K562 (cell line): ENCODE data around the gene BNIP2. TPM values are rescaled to one million over a fixed set of nuclear protein-coding genes. Genes with fewer than 3 reads are reported as not detected.

Source experiments
- ATAC-seq: fragments of 200-7000 bp; cut with Tn5 transposase; 3 replicates; pipeline ENCODE4 v1.9.1; 2020; ENCODE audit warnings: moderate library complexity
- BruUV-seq: library from RNA; stranded (reverse); fragments of 400-500 nt; replicated peaks from 2 replicates; lab custom pipeline; 2021; lab: Mats Ljungman, UMichigan
- CTCF ChIA-PET: fragments of 300-600 bp; formaldehyde crosslinking; extraction: SDS; loops from one replicate; lab custom pipeline; 2021; ENCODE audit warnings: low intra/inter-chr PET ratio; lab: Yijun Ruan, JAX
- POLR2A ChIA-PET: fragments of 300-600, 350-650 bp; sonication (Branson Sonifier 250); formaldehyde crosslinking; extraction: SDS; loops from one replicate; lab custom pipeline; 2021; ENCODE audit warnings: antibody characterized with exemption, inconsistent platforms; lab: Yijun Ruan, JAX
- DNase-seq, 4 experiments: peaks; one replicate each; pipeline versions ENCODE4 v3.0.0 to v3.0.0-alpha.2; 2011 to 2018; ENCODE audit warnings: low spot score in 3 of 4, mixed read lengths in 3 of 4; ENCODE audit errors: extremely low read depth in 1 of 4
- FAIRE-seq: peaks from 2 replicates; lab custom pipeline; 2011; peaks lifted over from hg19 to GRCh38; lab: Jason Lieb, UNC
- H2AFZ ChIP-seq: 2 replicates; pipeline ENCODE4 v1.6.0; 2011; ENCODE audit warnings: low read depth, low read length, control low read depth, inconsistent platforms
- H3K27ac ChIP-seq: fragments of 200-600 bp; 3 replicates; pipeline ENCODE4 v1.8.0; 2011; ENCODE audit warnings: low read depth, mild to moderate bottlenecking, control low read depth, inconsistent platforms, low read length, moderate library complexity, mixed read lengths; ENCODE audit errors: extremely low read depth
- H3K27me3 ChIP-seq, 2 experiments: fragments of 300-600 bp in 1 of 2; 2 replicates in 1 of 2; 3 replicates in 1 of 2; pipeline versions ENCODE4 v1.6.0 to v1.8.0; 2011; ENCODE audit warnings: inconsistent platforms in 2 of 2, low read length in 2 of 2, mild to moderate bottlenecking in 1 of 2, mixed read lengths in 1 of 2, moderate library complexity in 1 of 2; ENCODE audit not compliant: control insufficient read depth in 2 of 2, insufficient read depth in 2 of 2
- H3K36me3 ChIP-seq: fragments of 300-600 bp; 3 replicates; pipeline ENCODE4 v1.8.0; 2011; ENCODE audit warnings: mild to moderate bottlenecking, low read length, inconsistent platforms; ENCODE audit not compliant: control insufficient read depth, insufficient read depth
- H3K4me1 ChIP-seq, 2 experiments: fragments of 200-600 bp in 1 of 2; replicated peaks in 1 of 2; 2 replicates in 1 of 2; 3 replicates in 1 of 2; pipeline versions ENCODE4 v1.5.1 to v1.8.0; 2011; ENCODE audit warnings: inconsistent platforms in 2 of 2, low read length in 2 of 2, mild to moderate bottlenecking in 1 of 2, mixed read lengths in 1 of 2, moderate library complexity in 1 of 2; ENCODE audit not compliant: control insufficient read depth in 2 of 2, insufficient read depth in 2 of 2
- H3K4me2 ChIP-seq: 2 replicates; pipeline ENCODE4 v1.6.1; 2011; ENCODE audit warnings: low read length, control low read depth, inconsistent platforms, mixed read lengths; ENCODE audit not compliant: insufficient read depth
- H3K4me3 ChIP-seq: fragments of 200-600 bp; sonication (generic), shearing (Covaris generic); 2 replicates; pipeline ENCODE4 v1.5.1; 2016; ENCODE audit warnings: control low read depth, inconsistent platforms
- H3K79me2 ChIP-seq: fragments of 200-600 bp; 3 replicates; pipeline ENCODE4 v1.8.0; 2011; ENCODE audit warnings: low read length, inconsistent platforms; ENCODE audit not compliant: control insufficient read depth, insufficient read depth
- H3K9ac ChIP-seq, 2 experiments: 2 replicates each; pipeline versions ENCODE4 v1.6.0 to v1.6.1; 2011; ENCODE audit warnings: low read depth in 2 of 2, low read length in 2 of 2, control low read depth in 1 of 2, inconsistent platforms in 1 of 2, mild to moderate bottlenecking in 1 of 2, mixed read lengths in 1 of 2; ENCODE audit not compliant: insufficient read depth in 1 of 2
- H3K9me1 ChIP-seq: one replicate; pipeline ENCODE4 v1.6.0; 2011; ENCODE audit warnings: inconsistent platforms, mild to moderate bottlenecking, low read length, moderate library complexity; ENCODE audit not compliant: control insufficient read depth, insufficient read depth
- H3K9me3 ChIP-seq: replicated peaks from 2 replicates; pipeline ENCODE4 v1.5.1; 2011; ENCODE audit warnings: low read depth, low read length, inconsistent platforms; ENCODE audit not compliant: control insufficient read depth, insufficient read depth
- H4K20me1 ChIP-seq: replicated peaks from 2 replicates; pipeline ENCODE4 v1.6.1; 2011; ENCODE audit warnings: low read length, inconsistent platforms, mixed read lengths; ENCODE audit not compliant: control insufficient read depth, insufficient read depth
- CLOCK ChIP-seq: fragments of 250-450 bp; sonication (Bioruptor Pico); IDR thresholded peaks from 2 replicates; pipeline ENCODE4 v1.4.0; 2020; ENCODE audit warnings: mild to moderate bottlenecking, moderate library complexity, borderline replicate concordance
- JUND ChIP-seq, 2 experiments: IDR thresholded peaks; 2 replicates in 1 of 2; 3 replicates in 1 of 2; pipeline ENCODE4 v1.6.1; 2011; ENCODE audit warnings: borderline replicate concordance in 2 of 2, low read depth in 2 of 2, low read length in 2 of 2, improper control_type of control experiment in 1 of 2, missing biosample characterization in 1 of 2, missing genetic modification characterization in 1 of 2, missing genetic modification reagents in 1 of 2
- MCM3 ChIP-seq: fragments of 450-650 bp; IDR thresholded peaks from 2 replicates; pipeline ENCODE4 v1.6.1; 2016
- MEIS2 ChIP-seq: fragments of 450-650 bp; IDR thresholded peaks from 2 replicates; pipeline ENCODE4 v1.6.1; 2014; ENCODE audit warnings: mild to moderate bottlenecking; ENCODE audit not compliant: partially characterized antibody
- RAD21 ChIP-seq, 2 experiments: fragments of 250-450 bp in 1 of 2; fragments of 450-650 bp in 1 of 2; sonication (Bioruptor Pico) in 1 of 2; formaldehyde crosslinking in 1 of 2; IDR thresholded peaks in 1 of 2; conservative IDR thresholded peaks in 1 of 2; 2 replicates each; pipeline versions ENCODE4 v1.4.0 to v1.8.0; 2020 to 2022; ENCODE audit warnings: mild to moderate bottlenecking in 2 of 2, moderate library complexity in 1 of 2
- SMC3 ChIP-seq: conservative IDR thresholded peaks from 2 replicates; pipeline ENCODE4 v1.6.1; 2011; ENCODE audit warnings: low read depth, low read length, improper control_type of control experiment; ENCODE audit not compliant: insufficient read depth
- ZNF318 ChIP-seq, 2 experiments: fragments of 450-650 bp; IDR thresholded peaks; 2 replicates each; pipeline ENCODE4 v1.6.1; 2016; ENCODE audit warnings: mild to moderate bottlenecking in 2 of 2, borderline replicate concordance in 1 of 2, low read depth in 1 of 2, moderate library complexity in 1 of 2
- WGBS: fragments of 100-300 bp; shearing (Covaris generic); methylation state at CpG from one replicate; pipeline ENCODE4 v1.1.6; 2016; ENCODE audit warnings: low coverage, mixed read lengths; ENCODE audit not compliant: insufficient coverage; ENCODE audit errors: missing lambda C conversion rate; 5-methylcytosine and 5-hydroxymethylcytosine counted together
- in situ Hi-C: fragments of 300-500 bp; cut with MboI; formaldehyde crosslinking; loops from 4 replicates; pipeline ENCODE4 v1.15.0; 2018; ENCODE audit warnings: inconsistent platforms, mixed read lengths
- intact Hi-C: fragments of 100-400 bp; cut with micrococcal nuclease; formaldehyde crosslinking; loops from 2 replicates; pipeline ENCODE4 v1.14.2; 2022
- polyA plus RNA-seq, 8 experiments: library from polyadenylated mRNA; depleted of rRNA in 4 of 8; stranded (reverse) in 5 of 8; unstranded in 3 of 8; fragments of >200 nt; fragmentation: Nextera tagmentation in 2 of 8; fragmentation: Illumina TruSeq in 1 of 8; extraction: Ambion mirVana in 2 of 8; extraction: Trizol in 1 of 8; gene quantifications; 2 replicates each; pipeline versions ENCODE4 v1.2.1 to v1.2.3, GENCODE V29; 2011 to 2014; ENCODE audit warnings: inconsistent platforms in 1 of 8, missing spikeins in 1 of 8
- total RNA-seq, 7 experiments: library from RNA; depleted of rRNA in 6 of 7; stranded (reverse); fragments of >200 nt in 6 of 7; fragmentation: Illumina TruSeq in 2 of 7; extraction: Trizol in 2 of 7; gene quantifications; 2 replicates each; pipeline versions ENCODE4 v1.2.1 to v1.2.3, GENCODE V29; 2011 to 2021; ENCODE audit warnings: low replicate concordance in 1 of 7

Gene BNIP2
- total and polyA plus RNA-seq, 9 of the 15 experiments (the other 6 are each of a cell fraction or from before 2014, with no cell fraction given) = 19.6 to 88.0 (median 52.5) TPM

GRCh38 chr15:59622289-59622688, 66.8 kb downstream of the BNIP2 start:
- H3K4me2 ChIP-seq = no peak overlapping the region
- no peaks in the 10 kb centered on the region for H3K9me1 ChIP-seq
- H3K27ac ChIP-seq = no peak overlapping the region
- intact Hi-C loops = loop anchor here (2.0 kb wide), 1 partner anchor 89 kb away; no protein-coding TSS in a partner anchor
- 17% methylated on average over 6 of the region's 6 CpGs for WGBS
- H4K20me1 ChIP-seq = no peaks in the 10 kb centered on the region
- POLR2A ChIA-PET = interaction anchor here (1.5 kb wide), 1 partner anchor 13 kb away, joined by 10 read pairs; no protein-coding TSS in a partner anchor
- H2AFZ ChIP-seq = no peak overlapping the region
- no peaks in the 10 kb centered on the region for H3K36me3 ChIP-seq
- CTCF ChIA-PET = no interaction called here
- H3K4me3 ChIP-seq = no peak overlapping the region
- no peak overlapping the region for H3K9ac ChIP-seq
- no TSS peak for BruUV-seq
- in situ Hi-C loops = no loop called here
- DNase-seq (peak; percentile 33 to 63 (median 45)), FAIRE-seq (peak; percentile 86), ATAC-seq (peak; percentile 90)
- H3K9me3 ChIP-seq = no peaks in the 10 kb centered on the region
- peaks cover 23 to 27% of the 10 kb centered on the region in 2 experiments; a peak in 4 of 5 replicates for H3K27me3 ChIP-seq
- H3K4me1 ChIP-seq = no peaks in the 10 kb centered on the region; a peak in 1 of 5 replicates
- no peaks in the 10 kb centered on the region for H3K79me2 ChIP-seq
- TF ChIP-seq ZNF318 (IDR thresholded peaks at IDR 0.05; ENCODE audit: borderline replicate concordance in 1 of 2, low read depth in 1 of 2) = no peak
- peak; percentile 20 for TF ChIP-seq MEIS2
- TF ChIP-seq JUND (IDR thresholded peaks at IDR 0.05; ENCODE audit: borderline replicate concordance, low read depth, low read length) = 0 out of 2 replicates have a peak, but pooled peaks have one; percentile 23
- TF ChIP-seq JUND (tag; IDR thresholded peaks at IDR 0.05; ENCODE audit: borderline replicate concordance, low read depth, low read length) = no peak
- TF ChIP-seq SMC3 = 0 out of 2 replicates have a peak, but pooled peaks have one; percentile 17
- peak; percentile 14 to 49; a peak in 2 of 4 replicates for TF ChIP-seq RAD21 (CRISPR knock-in tag; conservative IDR thresholded peaks at IDR 0.05 in 1 of 2, IDR thresholded peaks at IDR 0.05 in 1 of 2)
- no peak for TF ChIP-seq MCM3
- TF ChIP-seq CLOCK = no peak
